Breast epithelium (tissue), 3 donors: Measurements from ENCODE around the gene KLRC4.
"Not testable (repeated sequence)": the region's sequence is repeated elsewhere in the genome, so short reads cannot be mapped to it uniquely, and the experiment has no call there.

Experiments
- POLR2AphosphoS5 ChIP-seq, 3 donors: sonication (generic); formaldehyde crosslinking; IDR thresholded peaks; one replicate each; pipeline ENCODE4 v1.6.1; 2017; ENCODE audit warnings: antibody characterized with exemption in 3 of 3
- TF ChIP-seq, protein P1 (sequence below), 3 donors: fragments of 450-650 bp; IDR thresholded peaks; one replicate each; pipeline ENCODE4 v1.5.1; 2016 to 2017; ENCODE audit warnings: antibody characterized with exemption in 3 of 3, mild to moderate bottlenecking in 3 of 3, moderate library complexity in 3 of 3

DNA sequence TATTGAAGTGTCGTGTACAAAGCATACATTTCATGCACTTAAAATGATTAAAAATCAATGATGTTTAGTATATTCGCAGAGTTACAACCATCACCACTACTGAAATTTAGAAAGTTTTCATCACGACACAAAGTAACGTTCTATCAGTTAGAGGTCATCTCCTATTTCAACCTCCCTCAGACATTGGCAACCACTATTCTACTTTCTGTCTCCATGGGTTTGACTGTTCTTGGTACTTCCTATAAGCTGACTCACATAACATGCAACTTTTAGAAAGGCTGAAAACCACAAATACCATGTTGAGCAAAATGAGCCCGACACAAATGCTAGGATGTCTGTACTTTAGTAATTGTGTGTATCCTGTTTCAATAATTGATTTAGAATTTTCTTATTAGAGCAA is 36.5 kb upstream of the KLRC4 start:
- TF ChIP-seq POLR2AphosphoS5 (IDR thresholded peaks at IDR 0.05): not testable (repeated sequence)
- TF ChIP-seq, protein P1, sequence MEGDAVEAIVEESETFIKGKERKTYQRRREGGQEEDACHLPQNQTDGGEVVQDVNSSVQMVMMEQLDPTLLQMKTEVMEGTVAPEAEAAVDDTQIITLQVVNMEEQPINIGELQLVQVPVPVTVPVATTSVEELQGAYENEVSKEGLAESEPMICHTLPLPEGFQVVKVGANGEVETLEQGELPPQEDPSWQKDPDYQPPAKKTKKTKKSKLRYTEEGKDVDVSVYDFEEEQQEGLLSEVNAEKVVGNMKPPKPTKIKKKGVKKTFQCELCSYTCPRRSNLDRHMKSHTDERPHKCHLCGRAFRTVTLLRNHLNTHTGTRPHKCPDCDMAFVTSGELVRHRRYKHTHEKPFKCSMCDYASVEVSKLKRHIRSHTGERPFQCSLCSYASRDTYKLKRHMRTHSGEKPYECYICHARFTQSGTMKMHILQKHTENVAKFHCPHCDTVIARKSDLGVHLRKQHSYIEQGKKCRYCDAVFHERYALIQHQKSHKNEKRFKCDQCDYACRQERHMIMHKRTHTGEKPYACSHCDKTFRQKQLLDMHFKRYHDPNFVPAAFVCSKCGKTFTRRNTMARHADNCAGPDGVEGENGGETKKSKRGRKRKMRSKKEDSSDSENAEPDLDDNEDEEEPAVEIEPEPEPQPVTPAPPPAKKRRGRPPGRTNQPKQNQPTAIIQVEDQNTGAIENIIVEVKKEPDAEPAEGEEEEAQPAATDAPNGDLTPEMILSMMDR (IDR thresholded peaks at IDR 0.05): not testable (repeated sequence)
